Vagina (tissue), 2 donors: ENCODE measurements around the gene KRT85. TPM values are rescaled to one million over a fixed set of nuclear protein-coding genes. Genes with fewer than 3 reads are reported as not detected.

Source experiments
- DNase-seq, 2 donors: peaks; one replicate each; pipeline ENCODE4 v3.0.0-alpha.2; 2017; ENCODE audit errors: extremely low spot score in 2 of 2
- H3K27ac ChIP-seq: fragments of 200-600 bp; sonication (generic); one replicate; pipeline ENCODE4 v1.5.1; 2019
- H3K27me3 ChIP-seq: fragments of 200-600 bp; sonication (generic); one replicate; pipeline ENCODE4 v1.5.1; 2019
- H3K36me3 ChIP-seq, 2 donors: fragments of 200-600 bp; sonication (generic); one replicate each; pipeline ENCODE4 v1.5.1; 2017 to 2019
- H3K4me1 ChIP-seq: fragments of 200-600 bp; sonication (generic); one replicate; pipeline ENCODE4 v1.5.1; 2019
- H3K4me3 ChIP-seq, 2 donors: fragments of 200-600 bp; sonication (generic); 1 replicate in 1 of 2; 2 replicates in 1 of 2; pipeline ENCODE4 v1.5.1; 2016 to 2019
- H3K9me3 ChIP-seq: fragments of 200-600 bp; sonication (generic); one replicate; pipeline ENCODE4 v1.5.1; 2019
- CTCF ChIP-seq, 3 experiments: fragments of 450-650 bp in 2 of 3; fragments of 200-600 bp in 1 of 3; sonication (generic) in 1 of 3; IDR thresholded peaks; one replicate each; pipeline ENCODE4 v1.5.1; 2017 to 2019; ENCODE audit warnings: antibody characterized with exemption in 3 of 3, mild to moderate bottlenecking in 2 of 3, moderate library complexity in 2 of 3
- POLR2A ChIP-seq, 2 donors: fragments of 450-650 bp; IDR thresholded peaks; one replicate each; pipeline ENCODE4 v1.6.1; 2017; ENCODE audit warnings: antibody characterized with exemption in 2 of 2, mild to moderate bottlenecking in 2 of 2, moderate library complexity in 2 of 2
- POLR2AphosphoS5 ChIP-seq, 2 donors: sonication (generic); formaldehyde crosslinking; IDR thresholded peaks; one replicate each; pipeline ENCODE4 v1.9.0; 2017; ENCODE audit warnings: antibody characterized with exemption in 2 of 2, mild to moderate bottlenecking in 2 of 2, low read depth in 1 of 2; ENCODE audit not compliant: insufficient read depth in 1 of 2
- intact Hi-C: fragments of 100-400 bp; cut with DNase I; formaldehyde crosslinking; loops from one replicate; pipeline ENCODE4 v1.15.1; 2023
- total RNA-seq: library from RNA; depleted of rRNA; stranded (reverse); fragments of >200 nt; gene quantifications from one replicate; pipeline ENCODE4 v1.2.3, GENCODE V29; 2016

Gene KRT85
- total RNA-seq, 1 donor from 2014 or later: not detected

GRCh38 chr12:52364061-52364460 is 3.2 kb downstream of the KRT85 start:
- TF ChIP-seq POLR2AphosphoS5 (IDR thresholded peaks at IDR 0.05; ENCODE audit: insufficient read depth in 1 of 2, low read depth in 1 of 2) (no peak), POLR2A (IDR thresholded peaks at IDR 0.05) (no peak), CTCF (IDR thresholded peaks at IDR 0.05) (no peak)
- Histone ChIP-seq H3K36me3 (no peaks in the 10 kb centered on the region), H3K9me3 (no peaks in the 10 kb centered on the region), H3K27ac (no peak overlapping the region), H3K4me3 (no peak overlapping the region), H3K27me3 (no peaks in the 10 kb centered on the region), H3K4me1 (no peaks in the 10 kb centered on the region)
- intact Hi-C loops: no loop called here
- no peak for DNase-seq

- H3K4me1 ChIP-seq: no peaks in the 10 kb centered on the region
- H3K36me3 ChIP-seq: no peaks in the 10 kb centered on the region
- no peak overlapping the region for H3K27ac ChIP-seq
- no peak for DNase-seq
- H3K27me3 ChIP-seq: no peaks in the 10 kb centered on the region
- TF ChIP-seq POLR2AphosphoS5 (IDR thresholded peaks at IDR 0.05; ENCODE audit: insufficient read depth in 1 of 2, low read depth in 1 of 2) (no peak), POLR2A (IDR thresholded peaks at IDR 0.05) (no peak), CTCF (IDR thresholded peaks at IDR 0.05) (no peak)
- no peaks in the 10 kb centered on the region for H3K9me3 ChIP-seq
- no peak overlapping the region for H3K4me3 ChIP-seq
- intact Hi-C loops: no loop called here
These were observed 4.1 kb downstream of the KRT85 start for GRCh38 chr12:52363111-52363679.

- Histone ChIP-seq H3K27me3 (no peaks in the 10 kb centered on the region), H3K4me1 (no peaks in the 10 kb centered on the region), H3K36me3 (no peaks in the 10 kb centered on the region), H3K9me3 (no peaks in the 10 kb centered on the region), H3K4me3 (no peak overlapping the region), H3K27ac (no peak overlapping the region)
- DNase-seq: no peak
- TF ChIP-seq CTCF (IDR thresholded peaks at IDR 0.05) (no peak), POLR2A (IDR thresholded peaks at IDR 0.05) (no peak), POLR2AphosphoS5 (IDR thresholded peaks at IDR 0.05; ENCODE audit: insufficient read depth in 1 of 2, low read depth in 1 of 2) (no peak)
- intact Hi-C loops: no loop called here
These were observed 5.1 kb downstream of the KRT85 start for GRCh38 chr12:52362118-52362726.

- DNase-seq: no peak
- Histone ChIP-seq H3K27me3 (no peaks in the 10 kb centered on the region), H3K36me3 (no peaks in the 10 kb centered on the region), H3K4me1 (no peaks in the 10 kb centered on the region), H3K27ac (no peak overlapping the region), H3K9me3 (no peaks in the 10 kb centered on the region), H3K4me3 (no peak overlapping the region)
- TF ChIP-seq POLR2AphosphoS5 (IDR thresholded peaks at IDR 0.05; ENCODE audit: insufficient read depth in 1 of 2, low read depth in 1 of 2) (no peak), POLR2A (IDR thresholded peaks at IDR 0.05) (no peak), CTCF (IDR thresholded peaks at IDR 0.05) (no peak)
- intact Hi-C loops: no loop called here
These were observed 5.7 kb downstream of the KRT85 start for GRCh38 chr12:52361553-52361952.

- intact Hi-C loops: no loop called here
- no peak for DNase-seq
- no peak for TF ChIP-seq POLR2A (IDR thresholded peaks at IDR 0.05)
- TF ChIP-seq CTCF (IDR thresholded peaks at IDR 0.05): no peak
- TF ChIP-seq POLR2AphosphoS5 (IDR thresholded peaks at IDR 0.05; ENCODE audit: insufficient read depth in 1 of 2, low read depth in 1 of 2): no peak
These were observed 6.5 kb downstream of the KRT85 start for GRCh38 chr12:52360663-52361271.

More at GRCh38 chr12:52360663-52361271, 6.5 kb downstream of the KRT85 start:
- no peaks in the 10 kb centered on the region for H3K36me3 ChIP-seq
- no peaks in the 10 kb centered on the region for H3K27me3 ChIP-seq
- no peaks in the 10 kb centered on the region for H3K4me1 ChIP-seq
- H3K27ac ChIP-seq: no peak overlapping the region
- H3K4me3 ChIP-seq: no peak overlapping the region
- no peaks in the 10 kb centered on the region for H3K9me3 ChIP-seq
